OCI-LY3 (cell line): ENCODE data around the gene RPS10.

Experiments
- EZH2phosphoT487 ChIP-seq: fragments of 200-600 bp; shearing (Covaris generic); IDR thresholded peaks from 2 replicates; pipeline ENCODE4 v1.6.1; 2018; ENCODE audit warnings: antibody characterized with exemption, mixed run types, low read depth
- TF ChIP-seq, protein P1 (sequence below): fragments of 200-600, 300-600 bp; sonication (generic); IDR thresholded peaks from 2 replicates; pipeline ENCODE4 v1.5.1; 2014; ENCODE audit warnings: antibody characterized with exemption, low read length, low read depth

DNA sequence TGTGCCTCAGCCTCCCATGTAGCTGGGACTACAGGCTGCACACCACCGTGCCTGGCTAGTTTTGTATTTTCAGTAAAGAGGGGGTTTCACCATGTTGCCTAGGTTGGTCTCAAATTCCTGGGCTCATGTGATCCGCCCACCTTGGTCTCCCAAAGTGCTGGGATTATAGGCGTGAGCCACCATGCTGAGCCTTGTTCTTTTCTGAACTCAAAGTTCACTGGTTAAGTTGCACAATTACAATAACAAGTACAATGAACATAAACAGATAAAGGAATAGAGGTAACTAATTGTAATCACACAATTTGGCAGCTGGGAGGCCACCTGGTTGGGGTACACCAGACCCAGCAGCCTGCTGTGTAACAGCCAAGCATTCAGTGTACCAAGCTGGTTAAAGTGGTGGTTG, 40.1 kb downstream of the RPS10 start:
- TF ChIP-seq, protein P1, sequence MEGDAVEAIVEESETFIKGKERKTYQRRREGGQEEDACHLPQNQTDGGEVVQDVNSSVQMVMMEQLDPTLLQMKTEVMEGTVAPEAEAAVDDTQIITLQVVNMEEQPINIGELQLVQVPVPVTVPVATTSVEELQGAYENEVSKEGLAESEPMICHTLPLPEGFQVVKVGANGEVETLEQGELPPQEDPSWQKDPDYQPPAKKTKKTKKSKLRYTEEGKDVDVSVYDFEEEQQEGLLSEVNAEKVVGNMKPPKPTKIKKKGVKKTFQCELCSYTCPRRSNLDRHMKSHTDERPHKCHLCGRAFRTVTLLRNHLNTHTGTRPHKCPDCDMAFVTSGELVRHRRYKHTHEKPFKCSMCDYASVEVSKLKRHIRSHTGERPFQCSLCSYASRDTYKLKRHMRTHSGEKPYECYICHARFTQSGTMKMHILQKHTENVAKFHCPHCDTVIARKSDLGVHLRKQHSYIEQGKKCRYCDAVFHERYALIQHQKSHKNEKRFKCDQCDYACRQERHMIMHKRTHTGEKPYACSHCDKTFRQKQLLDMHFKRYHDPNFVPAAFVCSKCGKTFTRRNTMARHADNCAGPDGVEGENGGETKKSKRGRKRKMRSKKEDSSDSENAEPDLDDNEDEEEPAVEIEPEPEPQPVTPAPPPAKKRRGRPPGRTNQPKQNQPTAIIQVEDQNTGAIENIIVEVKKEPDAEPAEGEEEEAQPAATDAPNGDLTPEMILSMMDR, result no peak
- TF ChIP-seq EZH2phosphoT487, result no peak
